HG03439 (cell line): Measurements from ENCODE around the gene CHCHD3.
A peak's percentile ranks its signal among the peaks of the same experiment; 100 is the strongest.

Experiments used
- ATAC-seq: cut with Tn5 transposase; IDR thresholded peaks from one replicate; pipeline ENCODE4 v1.9.1; 2021; ENCODE audit warnings: mild to moderate bottlenecking, moderate library complexity; ENCODE audit not compliant: unreplicated experiment

Gene CHCHD3

DNA sequence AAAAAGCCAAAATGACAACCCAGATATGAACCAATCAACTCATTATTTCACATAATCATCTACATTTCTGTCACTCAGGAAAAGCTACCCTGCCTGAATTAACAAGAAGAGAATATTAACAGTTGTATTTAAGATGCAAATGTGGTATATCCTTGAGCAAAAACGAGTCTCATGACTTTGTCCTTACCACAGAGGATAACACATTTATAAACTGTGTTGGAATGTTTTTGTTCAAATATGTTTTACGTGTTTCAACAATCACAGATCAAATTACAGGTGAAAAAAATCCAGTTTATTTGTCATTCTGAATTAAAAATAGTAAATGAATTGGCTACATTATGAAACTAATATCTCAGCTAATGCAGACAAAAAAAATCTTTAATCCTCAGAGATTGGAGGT is 34.6 kb downstream of the CHCHD3 start:
- ATAC-seq, result no peak

DNA sequence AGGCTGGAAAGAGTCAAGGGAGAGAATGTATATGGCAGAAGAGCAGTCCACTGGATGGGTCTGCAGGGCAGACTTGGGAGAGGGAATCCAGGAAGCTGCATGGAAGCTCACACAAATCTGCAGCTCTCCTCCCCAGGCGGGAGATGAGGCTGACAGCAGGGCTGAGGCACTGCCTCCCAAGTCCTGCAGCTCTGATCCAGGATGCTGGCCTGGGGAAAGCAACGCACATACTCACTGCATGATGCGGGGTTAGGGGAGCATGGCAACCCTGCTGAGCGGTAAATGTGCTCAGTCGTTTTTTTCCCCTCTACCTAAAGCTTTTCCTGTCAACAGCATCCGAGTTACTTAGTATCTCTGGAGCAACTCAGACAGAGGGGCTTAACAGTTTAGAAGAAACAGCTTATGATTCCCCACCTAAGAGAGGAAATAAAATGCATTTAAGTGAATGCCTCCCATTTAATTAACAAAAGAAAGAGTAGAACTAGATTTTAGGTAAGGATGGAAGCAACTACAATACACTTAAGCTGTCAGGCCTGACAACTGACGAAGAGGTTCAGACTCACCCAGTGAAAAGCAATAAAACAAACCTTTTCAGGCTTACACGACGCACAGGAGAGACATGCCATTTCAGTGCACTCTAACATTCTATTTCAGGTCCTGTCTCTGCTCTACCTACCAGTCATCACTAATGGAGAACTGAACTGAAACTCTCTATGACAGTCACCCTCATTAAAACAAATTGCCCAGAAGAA is 37.0 kb downstream of the CHCHD3 start:
- no peak for ATAC-seq

DNA sequence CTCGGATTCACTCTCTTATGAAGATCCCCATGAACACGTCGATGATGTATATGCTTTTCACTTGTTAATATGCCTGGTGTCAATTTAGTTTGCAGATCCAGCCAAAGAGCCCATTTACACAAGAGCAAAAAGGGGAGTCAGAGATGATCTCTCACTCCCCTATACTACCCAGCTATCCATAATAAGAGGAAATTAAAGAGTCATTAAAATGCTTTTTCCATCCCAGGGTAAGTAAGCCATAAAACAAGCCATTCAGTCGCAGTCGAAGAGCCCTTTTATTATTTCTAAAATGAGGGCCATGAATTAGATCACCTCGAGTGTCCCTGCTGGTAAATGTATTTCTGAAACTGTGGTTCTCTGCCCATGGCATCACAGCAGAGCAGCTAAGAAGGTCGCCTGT is 41.2 kb downstream of the CHCHD3 start:
- ATAC-seq, result no peak

DNA sequence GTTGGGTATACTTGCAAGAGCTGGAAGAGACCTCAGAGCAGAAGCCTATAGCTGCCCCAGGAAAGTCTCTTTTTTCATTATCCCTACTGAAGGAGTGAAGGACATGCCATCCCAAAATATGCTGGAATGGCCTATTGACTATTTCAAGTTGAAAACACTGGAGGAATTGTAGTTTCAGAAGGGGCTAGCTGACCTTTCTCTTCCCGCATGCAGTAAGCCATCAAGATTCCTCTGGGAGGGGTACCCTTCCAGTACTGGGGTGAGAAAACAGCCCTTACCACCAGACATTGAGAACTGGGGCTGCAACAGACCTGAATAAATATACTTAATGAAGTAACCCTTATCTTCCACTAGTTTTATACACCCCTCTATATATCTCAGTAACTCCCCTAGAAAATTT is 41.7 kb downstream of the CHCHD3 start:
- no peak for ATAC-seq

DNA sequence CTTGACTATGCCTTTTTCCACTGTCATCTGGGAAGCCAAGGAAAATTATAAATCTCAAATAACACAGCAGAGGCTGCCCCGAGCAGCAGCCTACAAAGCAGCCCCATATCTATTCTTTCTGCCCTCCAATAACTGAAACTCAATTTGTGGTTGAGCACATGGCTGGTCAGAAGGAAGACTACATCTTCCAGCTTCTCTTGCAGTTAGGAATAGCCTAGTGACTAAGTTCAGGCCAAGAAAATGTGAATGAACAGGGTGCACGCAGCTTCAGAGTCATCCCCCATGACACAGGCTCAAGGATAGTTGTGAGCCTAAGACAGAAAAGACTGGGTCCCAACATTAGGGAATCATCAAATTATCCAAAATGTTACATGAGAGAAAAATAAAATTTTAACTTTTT is 42.3 kb downstream of the CHCHD3 start:
- ATAC-seq, result no peak

DNA sequence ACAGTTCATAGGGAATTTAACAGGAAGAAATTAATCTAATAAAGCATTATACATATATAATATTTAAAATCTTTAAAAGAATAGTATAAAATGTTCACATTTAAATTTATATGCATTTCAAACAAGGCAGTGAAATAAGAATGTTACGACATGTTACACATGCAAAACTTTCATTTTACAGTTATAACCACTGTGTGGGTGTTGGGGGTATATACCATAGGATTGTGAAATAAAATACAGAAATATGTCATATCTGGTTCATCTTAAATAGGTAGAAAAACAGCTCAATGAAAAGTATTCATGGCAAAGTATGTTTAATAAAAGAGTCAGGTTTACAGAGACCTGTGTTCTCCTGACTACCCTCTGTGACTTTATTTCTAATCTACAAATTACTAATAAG is 45.6 kb downstream of the CHCHD3 start:
- no peak for ATAC-seq

DNA sequence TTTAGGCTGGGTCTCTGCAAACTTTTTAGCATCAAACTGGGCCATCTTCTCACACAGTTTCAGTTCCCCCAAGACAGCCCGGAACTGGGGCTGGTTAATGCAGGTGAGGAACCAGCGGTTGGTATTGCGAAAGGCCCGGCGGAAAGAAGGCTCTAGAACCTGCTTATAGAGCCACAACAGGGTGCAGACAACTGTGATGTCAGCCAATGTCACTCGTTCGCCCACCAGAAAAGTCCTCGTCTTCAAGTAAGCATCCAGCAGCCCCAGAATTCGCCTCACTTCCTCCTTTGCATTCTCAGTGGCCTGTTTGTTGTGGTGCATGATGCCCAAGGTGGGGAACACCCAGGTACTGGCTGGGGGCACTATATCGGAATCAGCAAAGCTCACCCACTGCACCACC is 46.6 kb downstream of the CHCHD3 start:
- peak; percentile 85 for ATAC-seq

DNA sequence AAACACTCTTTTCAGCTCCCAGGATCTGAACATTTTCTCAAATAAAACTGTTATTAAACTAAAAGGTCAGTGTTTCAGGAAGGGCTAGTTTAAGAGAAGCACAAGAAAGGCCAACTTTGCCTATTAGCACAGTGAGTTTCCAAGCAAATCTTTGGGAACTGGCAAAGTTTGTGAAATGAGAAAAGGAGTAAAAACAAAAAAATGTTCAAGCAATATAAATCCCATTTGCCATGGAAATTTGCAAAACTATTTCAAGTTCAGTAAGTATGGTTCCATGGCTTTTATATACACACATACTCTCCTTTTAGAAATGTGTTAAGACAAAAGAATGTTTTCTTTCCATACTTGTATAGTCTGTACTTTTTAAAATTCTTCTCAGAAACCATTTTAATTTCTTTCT is 51.5 kb downstream of the CHCHD3 start:
- ATAC-seq, result no peak

DNA sequence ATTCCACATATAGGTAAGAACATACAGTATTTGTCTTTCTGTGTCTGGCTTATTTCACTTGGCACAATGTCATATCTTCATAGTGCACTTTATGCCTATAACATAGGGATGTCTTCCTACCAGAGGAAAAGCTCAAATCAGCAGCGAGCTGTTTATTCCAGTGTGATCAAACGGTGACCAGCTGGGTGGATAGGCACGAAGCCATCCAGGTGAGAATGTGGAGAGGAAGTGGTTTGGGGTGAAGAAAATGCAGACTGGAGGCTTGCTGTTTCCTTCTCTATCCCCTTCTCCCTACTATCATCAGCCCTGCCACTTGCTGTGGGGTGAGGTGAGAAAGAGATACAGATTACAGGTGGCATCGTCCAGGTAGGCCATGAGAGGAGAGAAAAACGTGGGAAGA is 52.4 kb downstream of the CHCHD3 start:
- no peak for ATAC-seq

DNA sequence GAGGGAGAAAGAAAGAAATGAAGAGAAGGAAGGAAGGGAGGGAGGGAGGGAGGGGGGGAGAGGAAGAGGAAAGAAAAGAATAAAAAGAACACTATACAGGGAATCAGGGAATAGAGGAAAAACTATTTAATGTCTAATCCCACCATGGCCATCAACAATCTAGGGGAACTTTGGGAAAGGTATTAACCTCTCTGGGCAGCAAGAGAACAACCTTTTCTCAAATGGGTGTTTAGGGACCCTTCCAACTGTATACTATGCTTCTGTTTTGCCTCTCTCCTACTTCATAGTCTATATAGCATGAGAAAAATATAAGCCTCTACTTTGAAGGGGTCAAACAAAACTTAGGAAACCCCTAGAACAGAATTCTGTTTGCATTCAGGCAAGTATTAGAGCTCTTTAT is 54.5 kb downstream of the CHCHD3 start:
- ATAC-seq, result no peak

DNA sequence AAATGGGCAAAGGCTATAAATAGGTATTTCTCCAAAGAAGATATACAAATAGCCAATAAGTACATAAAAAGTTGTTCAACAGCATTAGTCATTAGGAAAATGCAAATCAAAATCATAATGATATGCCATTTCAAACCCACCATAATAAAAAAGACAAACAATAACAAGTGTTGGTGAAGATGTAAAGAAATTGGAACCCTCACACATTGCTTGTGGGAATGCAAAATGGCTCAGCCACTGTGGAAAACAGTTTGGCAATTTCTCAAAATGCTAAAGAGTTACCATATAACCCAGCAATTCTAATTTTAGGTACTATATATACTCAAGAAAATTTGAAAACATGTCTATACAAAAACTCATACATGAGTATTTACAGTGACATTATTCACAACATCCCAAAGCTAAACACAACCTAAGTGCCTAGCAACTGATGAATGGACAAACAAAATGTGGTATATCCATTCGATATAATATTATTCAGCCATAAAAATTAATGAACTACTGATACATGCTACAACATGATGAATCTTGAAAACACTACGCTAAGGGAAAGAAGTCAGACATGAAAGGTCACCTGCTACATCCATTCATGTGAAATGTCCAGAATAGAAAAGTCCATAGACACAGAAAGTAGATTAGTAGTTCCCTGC is 55.6 kb downstream of the CHCHD3 start:
- no peak for ATAC-seq

DNA sequence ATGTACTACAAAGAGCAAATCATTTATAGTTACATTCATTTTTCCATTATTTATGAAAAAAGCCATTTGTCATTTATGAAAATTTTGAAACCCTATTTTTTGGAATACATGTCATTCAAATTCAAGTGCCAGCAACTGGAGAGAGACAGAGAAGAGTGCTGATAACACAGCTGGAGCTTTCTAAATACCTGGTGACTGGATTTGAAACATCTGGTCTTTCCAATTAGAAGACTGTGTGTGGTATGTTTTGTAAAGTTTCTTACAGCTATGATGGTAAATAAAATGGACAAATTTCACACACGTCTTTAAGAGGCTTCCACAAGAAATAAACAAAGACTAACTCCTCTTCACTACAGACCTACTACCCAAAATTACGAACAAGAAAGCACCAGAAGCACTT is 56.8 kb downstream of the CHCHD3 start:
- ATAC-seq, result no peak

DNA sequence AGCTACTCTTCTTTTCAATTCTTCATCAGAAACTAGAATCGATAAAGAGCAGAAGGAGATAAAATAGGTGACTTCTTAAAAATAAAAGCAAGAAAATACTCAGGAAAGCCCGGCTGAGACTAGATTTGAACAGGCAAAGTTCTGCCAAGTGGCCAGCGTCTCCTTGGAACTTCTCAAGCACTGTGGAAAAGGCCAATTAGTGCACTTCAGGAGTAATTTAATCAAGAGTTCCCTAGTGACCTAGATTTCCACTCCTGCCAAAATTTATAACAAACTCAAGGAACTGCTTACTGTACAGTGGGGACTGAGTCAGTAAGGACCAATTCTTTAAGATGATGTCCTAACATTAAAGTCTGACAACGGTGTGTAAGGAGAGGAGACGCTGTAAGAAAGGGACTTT is 57.3 kb downstream of the CHCHD3 start:
- ATAC-seq, result no peak

DNA sequence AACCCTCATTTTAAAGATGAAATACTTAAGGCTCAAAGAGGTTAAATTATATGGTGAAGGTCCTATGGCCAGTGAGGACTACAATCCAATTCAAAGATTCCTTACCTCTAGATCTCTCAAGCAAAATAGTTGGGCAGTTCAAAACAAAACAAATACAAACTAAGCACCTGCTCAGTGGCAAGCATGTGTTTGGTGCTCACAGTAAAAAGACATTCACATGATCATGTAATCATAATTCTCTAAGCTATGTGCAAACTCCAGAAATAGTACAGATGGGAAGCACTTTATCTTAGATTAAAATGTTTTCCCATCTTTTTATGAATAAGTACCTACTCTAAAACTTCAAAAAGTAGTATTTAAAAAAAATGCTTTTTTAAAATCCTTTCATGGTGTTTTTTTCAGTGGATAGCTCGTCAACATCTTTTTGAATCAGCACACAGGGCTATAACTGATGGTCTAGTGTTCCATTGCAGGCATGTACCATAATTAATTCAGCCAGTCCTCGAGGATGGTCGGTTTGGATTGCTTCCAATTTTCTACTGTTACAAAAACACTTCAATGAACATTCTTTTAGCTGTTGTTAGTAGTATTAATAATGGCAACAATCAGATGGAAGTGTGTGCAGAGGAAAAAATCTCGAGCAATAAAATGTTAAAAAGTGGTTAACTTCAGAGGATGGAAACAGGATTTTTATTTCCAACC is 58.4 kb downstream of the CHCHD3 start:
- ATAC-seq, result no peak

DNA sequence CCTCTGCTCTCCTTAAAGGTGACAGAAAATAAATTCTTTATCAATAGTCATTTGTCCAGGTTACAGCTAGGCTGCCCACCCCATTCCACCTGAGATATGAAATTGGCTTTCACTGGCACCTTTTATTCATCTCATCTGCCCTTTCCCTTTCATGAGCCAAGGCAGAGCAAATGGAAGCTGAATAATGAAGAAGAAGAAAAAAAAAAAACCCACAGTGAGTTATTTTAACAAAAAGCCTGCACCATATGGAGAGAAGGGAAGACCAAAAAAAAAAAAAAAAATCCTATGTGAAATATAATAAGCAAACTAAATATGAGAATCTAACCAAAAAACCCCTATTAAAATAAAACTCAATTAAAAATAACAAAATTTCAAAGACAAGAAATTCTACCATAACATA is 59.2 kb downstream of the CHCHD3 start:
- ATAC-seq, result no peak

DNA sequence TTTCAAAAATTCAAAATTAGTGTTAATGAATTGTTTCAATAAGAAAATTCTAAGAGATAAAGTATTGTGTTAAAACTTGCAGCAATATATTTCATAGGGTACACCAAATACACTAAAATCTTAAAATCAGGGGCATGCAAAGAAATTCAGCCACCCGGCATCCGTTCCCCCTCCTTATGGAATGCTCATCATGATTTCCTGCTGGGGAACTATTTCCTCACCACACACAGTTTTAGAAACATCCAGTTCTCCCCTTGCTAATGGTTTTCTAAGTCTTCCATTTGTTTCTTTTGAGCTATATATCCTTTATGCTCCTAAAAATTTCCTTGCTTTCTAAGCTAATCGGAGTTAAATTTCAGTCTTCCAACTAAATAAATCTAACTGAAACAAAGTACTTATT is 60.7 kb downstream of the CHCHD3 start:
- no peak for ATAC-seq

DNA sequence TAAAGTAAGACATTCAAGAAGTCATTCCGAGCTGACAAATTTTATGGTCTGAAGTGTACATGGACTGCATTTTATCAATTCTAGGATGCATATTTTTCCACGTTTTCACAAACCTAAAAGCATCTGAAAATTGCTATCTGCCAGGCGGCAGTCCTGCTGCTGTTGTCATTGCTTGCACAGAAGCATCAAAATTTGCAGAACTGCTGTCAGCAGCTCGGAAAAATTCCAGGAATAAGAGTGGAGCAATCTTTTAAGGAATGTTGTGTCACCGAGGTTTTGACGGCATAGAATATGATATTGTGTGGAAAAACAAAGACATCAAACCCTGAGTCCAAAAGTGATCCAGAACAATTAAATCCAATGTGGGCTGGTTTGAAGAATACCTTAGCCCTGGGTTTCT is 61.4 kb downstream of the CHCHD3 start:
- no peak for ATAC-seq

DNA sequence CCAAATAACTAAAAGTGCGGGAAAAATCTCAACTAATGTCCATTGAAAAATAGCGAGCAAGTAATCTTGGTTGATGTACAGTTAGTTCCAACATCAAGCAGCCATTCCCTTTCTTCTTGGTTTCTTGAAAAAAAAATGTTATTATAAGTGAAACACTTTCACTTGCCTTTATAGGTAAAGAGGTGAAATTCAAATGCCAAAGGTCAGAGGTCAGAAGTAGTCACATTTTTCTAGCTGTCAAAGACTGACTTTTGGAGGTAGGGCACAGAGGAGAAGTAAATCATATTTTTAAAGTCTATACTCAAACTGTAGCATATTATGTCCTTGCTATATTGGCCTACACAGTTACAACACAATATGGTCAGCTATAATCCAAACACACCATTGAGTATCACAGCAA is 62.3 kb downstream of the CHCHD3 start:
- ATAC-seq, result no peak

DNA sequence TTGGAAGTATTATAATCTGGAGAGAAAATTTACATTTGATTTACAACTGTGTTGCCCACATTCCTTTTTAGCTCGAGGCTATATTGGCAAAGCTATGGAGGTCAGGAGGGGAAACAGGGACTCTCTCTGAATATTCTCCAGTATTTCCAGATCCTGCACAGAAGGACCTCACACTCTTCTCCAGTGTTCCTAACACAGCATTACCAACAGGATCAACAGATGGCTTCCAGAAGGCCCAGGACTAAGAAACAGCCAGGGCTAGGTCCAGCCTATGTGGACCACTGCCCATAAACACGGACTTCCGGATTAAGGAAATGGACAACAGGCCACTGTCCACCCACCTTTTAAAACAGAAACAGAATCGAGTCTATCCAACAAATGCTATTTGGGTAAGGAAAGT is 65.3 kb downstream of the CHCHD3 start:
- ATAC-seq, result no peak

DNA sequence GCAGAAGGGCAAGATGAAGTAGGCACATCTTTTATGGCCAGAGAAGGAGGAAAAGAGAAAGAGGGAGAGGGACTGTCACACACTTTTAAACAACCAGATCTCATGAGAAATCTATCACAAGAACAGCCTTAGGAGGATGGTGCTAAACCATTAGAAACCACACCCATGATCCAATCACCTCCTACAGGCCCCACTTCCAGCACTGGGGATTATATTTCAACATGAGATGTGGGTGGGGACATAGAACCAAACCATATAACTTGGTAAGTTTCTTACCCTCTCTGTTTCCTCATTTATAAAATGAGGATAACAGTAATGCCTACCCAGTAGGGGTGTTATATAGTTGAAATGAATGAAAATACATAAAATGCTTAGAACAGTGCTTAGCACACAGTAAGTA is 66.0 kb downstream of the CHCHD3 start:
- no peak for ATAC-seq

DNA sequence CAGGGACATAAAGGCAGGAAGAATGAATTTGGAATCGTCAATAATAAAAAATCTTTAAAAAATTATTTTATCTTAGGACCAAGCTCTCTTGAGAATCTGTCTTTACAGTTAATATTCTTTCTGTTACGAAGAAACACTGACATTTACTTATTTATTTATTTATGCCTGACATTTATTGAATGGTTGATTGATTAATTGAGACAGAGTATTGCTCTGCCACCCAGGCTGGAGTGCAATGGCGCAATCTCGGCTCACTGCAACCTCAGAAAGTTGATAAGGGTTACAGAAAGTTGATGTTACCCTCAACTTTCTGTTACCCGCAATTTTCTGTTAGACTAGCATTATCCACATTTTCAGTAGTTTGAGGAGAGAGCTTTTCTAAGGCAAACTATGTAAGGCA is 70.1 kb downstream of the CHCHD3 start:
- ATAC-seq, result no peak
